Cardiac muscle cell (in vitro differentiated cells and primary cell): ENCODE results near the gene TLE2. TPM values are rescaled to one million over a fixed set of nuclear protein-coding genes. Genes with fewer than 3 reads are reported as not detected.
"Not testable (repeated sequence)": the region's sequence is repeated elsewhere in the genome, so short reads cannot be mapped to it uniquely, and the experiment has no call there.

Experiments used
- DNase-seq, 2 donors: peaks; one replicate each; pipeline versions ENCODE4 v3.0.0 to v3.0.0-alpha.2; 2010 to 2017; ENCODE audit warnings: low read depth in 1 of 2, low spot score in 1 of 2
- H3K27ac ChIP-seq: fragments of 200-600 bp; sonication (generic); 2 replicates; pipeline ENCODE4 v1.5.1; 2016
- H3K27me3 ChIP-seq: fragments of 200-600 bp; sonication (generic); 2 replicates; pipeline ENCODE4 v1.6.0; 2016; ENCODE audit warnings: control low read depth
- H3K36me3 ChIP-seq: fragments of 200-600 bp; sonication (generic); 2 replicates; pipeline ENCODE4 v1.5.1; 2016; ENCODE audit warnings: control low read depth
- H3K4me1 ChIP-seq: fragments of 200-600 bp; sonication (generic); 2 replicates; pipeline ENCODE4 v1.8.1; 2017; ENCODE audit warnings: low read depth, mild to moderate bottlenecking, mixed run types
- H3K4me3 ChIP-seq: fragments of 200-600 bp; sonication (generic); 2 replicates; pipeline ENCODE4 v1.5.1; 2016; ENCODE audit warnings: mild to moderate bottlenecking
- H3K9me3 ChIP-seq: fragments of 200-600 bp; sonication (generic); 2 replicates; pipeline ENCODE4 v1.5.1; 2017; ENCODE audit warnings: low read depth, mild to moderate bottlenecking, control low read depth
- CTCF ChIP-seq: IDR thresholded peaks from 2 replicates; pipeline ENCODE4 v1.5.1; 2012; ENCODE audit warnings: low read depth, mild to moderate bottlenecking, low read length
- polyA plus RNA-seq: library from polyadenylated mRNA; unstranded; fragments of >200 nt; fragmentation: Nextera tagmentation; extraction: Ambion mirVana; gene quantifications from 2 replicates; pipeline ENCODE4 v1.2.1, GENCODE V29; 2016
- total RNA-seq: library from RNA; depleted of rRNA; stranded (reverse); fragments of >200 nt; gene quantifications from 2 replicates; pipeline ENCODE4 v1.2.3, GENCODE V29; 2016

The TLE2 gene
- total and polyA plus RNA-seq, 2 experiments from 2014 or later = 95.9 to 105 TPM

GRCh38 chr19:2998642-2999041 lies 30.4 kb downstream of the TLE2 start:
- TF ChIP-seq CTCF = no peak
- Histone ChIP-seq H3K4me3 (no peak overlapping the region), H3K9me3 (no peaks in the 10 kb centered on the region), H3K4me1 (no peaks in the 10 kb centered on the region), H3K27ac (no peak overlapping the region), H3K27me3 (no peaks in the 10 kb centered on the region), H3K36me3 (peaks cover 7% of the 10 kb centered on the region)
- DNase-seq = no peak

- no peaks in the 10 kb centered on the region for H3K9me3 ChIP-seq
- H3K4me3 ChIP-seq = no peak overlapping the region
- no peak overlapping the region for H3K27ac ChIP-seq
- TF ChIP-seq CTCF = no peak
- H3K27me3 ChIP-seq = no peaks in the 10 kb centered on the region
- no peaks in the 10 kb centered on the region for H3K4me1 ChIP-seq
- DNase-seq = no peak
- H3K36me3 ChIP-seq = peaks cover 7% of the 10 kb centered on the region
Observed at GRCh38 chr19:2997720-2998119, 31.4 kb downstream of the TLE2 start.

- TF ChIP-seq CTCF = no peak
- DNase-seq = no peak
- H3K9me3 ChIP-seq = no peaks in the 10 kb centered on the region
- no peaks in the 10 kb centered on the region for H3K27me3 ChIP-seq
- no peaks in the 10 kb centered on the region for H3K36me3 ChIP-seq
- H3K27ac ChIP-seq = no peak overlapping the region
- no peaks in the 10 kb centered on the region for H3K4me1 ChIP-seq
- H3K4me3 ChIP-seq = no peak overlapping the region
Observed at GRCh38 chr19:2994588-2995131, 34.4 kb downstream of the TLE2 start.

- TF ChIP-seq CTCF = no peak
- no peak for DNase-seq
Observed at GRCh38 chr19:2993579-2993978, 35.5 kb downstream of the TLE2 start.

GRCh38 chr19:2992958-2993357 lies 36.1 kb downstream of the TLE2 start:
- H3K27me3 ChIP-seq = no peaks in the 10 kb centered on the region
- no peak overlapping the region for H3K27ac ChIP-seq
- no peaks in the 10 kb centered on the region for H3K36me3 ChIP-seq
- DNase-seq = no peak
- H3K4me1 ChIP-seq = no peaks in the 10 kb centered on the region
- TF ChIP-seq CTCF = no peak
- H3K9me3 ChIP-seq = no peaks in the 10 kb centered on the region
- no peak overlapping the region for H3K4me3 ChIP-seq

More at GRCh38 chr19:2993579-2993978, 35.5 kb downstream of the TLE2 start:
- no peaks in the 10 kb centered on the region for H3K4me1 ChIP-seq
- H3K27ac ChIP-seq = no peak overlapping the region
- no peaks in the 10 kb centered on the region for H3K27me3 ChIP-seq
- no peaks in the 10 kb centered on the region for H3K36me3 ChIP-seq
- H3K9me3 ChIP-seq = no peaks in the 10 kb centered on the region
- H3K4me3 ChIP-seq = no peak overlapping the region

GRCh38 chr19:2992333-2992732 lies 36.7 kb downstream of the TLE2 start:
- H3K36me3 ChIP-seq, H3K27me3 ChIP-seq, DNase-seq, H3K27ac ChIP-seq, H3K4me3 ChIP-seq, H3K9me3 ChIP-seq, H3K4me1 ChIP-seq: not testable (repeated sequence)
